WTC11 (cell line): ENCODE results near the gene C2CD2. TPM values are rescaled to one million over a fixed set of nuclear protein-coding genes. Genes with fewer than 3 reads are reported as not detected.

ENCODE experiments used
- ATAC-seq: fragments of 200-7000 bp; cut with Tn5 transposase; 2 replicates; pipeline ENCODE4 v1.10.0; 2021; ENCODE audit warnings: mild to moderate bottlenecking, moderate library complexity
- CTCF ChIA-PET: fragments of 300-600 bp; sonication (Branson Sonifier 250); formaldehyde crosslinking; loops from one replicate; lab custom pipeline; 2021; ENCODE audit warnings: antibody characterized with exemption; lab: Charles Lee
- POLR2A ChIA-PET: fragments of 350-600 bp; sonication (Branson Sonifier 250); formaldehyde crosslinking; loops from one replicate; lab custom pipeline; 2021; ENCODE audit warnings: antibody characterized with exemption; lab: Charles Lee
- DNase-seq: peaks from one replicate; pipeline ENCODE4 v3.0.0; 2021; ENCODE audit warnings: low spot score
- H3K27ac Mint-ChIP-seq: 2 replicates; pipeline ENCODE4 v1.8.0; 2021; ENCODE audit warnings: mixed read lengths
- H3K27me3 Mint-ChIP-seq: 2 replicates; pipeline ENCODE4 v1.8.0; 2021; ENCODE audit warnings: low read depth, mild to moderate bottlenecking, moderate library complexity, mixed read lengths
- H3K36me3 Mint-ChIP-seq: 2 replicates; pipeline ENCODE4 v1.8.0; 2021; ENCODE audit warnings: mixed read lengths
- H3K4me1 Mint-ChIP-seq: 2 replicates; pipeline ENCODE4 v1.8.0; 2022; ENCODE audit warnings: mixed read lengths
- H3K4me3 Mint-ChIP-seq: 2 replicates; pipeline ENCODE4 v1.8.0; 2021; ENCODE audit warnings: mild to moderate bottlenecking, moderate library complexity, mixed read lengths
- H3K9me3 Mint-ChIP-seq: 2 replicates; pipeline ENCODE4 v1.8.0; 2021; ENCODE audit warnings: mixed read lengths
- CBFB ChIP-seq: sonication (generic); formaldehyde crosslinking; IDR thresholded peaks from 2 replicates; pipeline ENCODE4 v1.8.1; 2022; ENCODE audit warnings: mild to moderate bottlenecking, low read depth, missing genetic modification reagents
- CREM ChIP-seq: sonication (generic); formaldehyde crosslinking; IDR thresholded peaks from 2 replicates; pipeline ENCODE4 v1.8.1; 2022; ENCODE audit warnings: mild to moderate bottlenecking, missing genetic modification reagents, moderate library complexity
- FOXK1 ChIP-seq: sonication (generic); formaldehyde crosslinking; IDR thresholded peaks from 2 replicates; pipeline ENCODE4 v1.8.0; 2022; ENCODE audit warnings: mild to moderate bottlenecking, moderate library complexity, missing genetic modification reagents
- JAZF1 ChIP-seq: fragments of 250-450 bp; sonication (Bioruptor Pico); IDR thresholded peaks from 2 replicates; pipeline ENCODE4 v1.9.0; 2021; ENCODE audit warnings: moderate library complexity, mild to moderate bottlenecking, inconsistent platforms
- KAT7 ChIP-seq: sonication (generic); formaldehyde crosslinking; IDR thresholded peaks from 2 replicates; pipeline ENCODE4 v1.8.1; 2023; ENCODE audit warnings: missing genetic modification reagents, mild to moderate bottlenecking, borderline replicate concordance
- NFYB ChIP-seq: sonication (generic); formaldehyde crosslinking; conservative IDR thresholded peaks from 2 replicates; pipeline ENCODE4 v1.8.0; 2022; ENCODE audit warnings: low read depth, missing genetic modification reagents
- PRRX2 ChIP-seq: fragments of 250-450 bp; sonication (Bioruptor Pico); IDR thresholded peaks from 2 replicates; pipeline ENCODE4 v1.8.0; 2021; ENCODE audit warnings: mild to moderate bottlenecking
- SMAD4 ChIP-seq: sonication (generic); formaldehyde crosslinking; IDR thresholded peaks from 2 replicates; pipeline ENCODE4 v1.8.0; 2022; ENCODE audit warnings: mild to moderate bottlenecking, missing genetic modification reagents
- TCF7 ChIP-seq: sonication (generic); formaldehyde crosslinking; IDR thresholded peaks from 2 replicates; pipeline ENCODE4 v1.8.0; 2022; ENCODE audit warnings: mild to moderate bottlenecking, low read depth, missing genetic modification reagents, moderate library complexity
- ZNF121 ChIP-seq: sonication (generic); formaldehyde crosslinking; IDR thresholded peaks from 2 replicates; pipeline ENCODE4 v1.8.0; 2023; ENCODE audit warnings: missing genetic modification reagents
- ZNF317 ChIP-seq: sonication (generic); formaldehyde crosslinking; IDR thresholded peaks from 2 replicates; pipeline ENCODE4 v1.8.1; 2023; ENCODE audit warnings: low read depth, mild to moderate bottlenecking, moderate library complexity, missing genetic modification reagents, borderline replicate concordance
- ZNF396 ChIP-seq: fragments of 250-450 bp; sonication (Bioruptor Pico); IDR thresholded peaks from 2 replicates; pipeline ENCODE4 v1.8.0; 2021; ENCODE audit warnings: mild to moderate bottlenecking, moderate library complexity, borderline replicate concordance
- total RNA-seq: library from RNA; stranded (reverse); gene quantifications from 3 replicates; pipeline ENCODE4 v1.2.3, GENCODE V29; 2021
- TF ChIP-seq, protein P1 (sequence below): sonication (generic); formaldehyde crosslinking; IDR thresholded peaks from 2 replicates; pipeline ENCODE4 v1.8.1; 2023; ENCODE audit warnings: mild to moderate bottlenecking, missing genetic modification reagents
- TF ChIP-seq, protein P2 (sequence below): fragments of 250-450 bp; sonication (Bioruptor Pico); IDR thresholded peaks from 2 replicates; pipeline ENCODE4 v1.9.0; 2021; ENCODE audit warnings: mild to moderate bottlenecking
- TF ChIP-seq, protein P3 (sequence below): sonication (generic); formaldehyde crosslinking; IDR thresholded peaks from 2 replicates; pipeline ENCODE4 v1.8.0; 2023; ENCODE audit warnings: mild to moderate bottlenecking, missing genetic modification reagents
- TF ChIP-seq, protein P4 (sequence below): sonication (generic); formaldehyde crosslinking; IDR thresholded peaks from 2 replicates; pipeline ENCODE4 v1.8.1; 2022; ENCODE audit warnings: low read depth, missing genetic modification reagents, borderline replicate concordance
- TF ChIP-seq, protein P5 (sequence below): sonication (generic); formaldehyde crosslinking; IDR thresholded peaks from 2 replicates; pipeline ENCODE4 v1.8.1; 2023; ENCODE audit warnings: mild to moderate bottlenecking, missing genetic modification reagents, moderate library complexity
- TF ChIP-seq, protein P6 (sequence below): sonication (generic); formaldehyde crosslinking; IDR thresholded peaks from 2 replicates; pipeline ENCODE4 v1.8.0; 2022; ENCODE audit warnings: mild to moderate bottlenecking, missing genetic modification reagents
- TF ChIP-seq, protein P7 (sequence below): sonication (generic); formaldehyde crosslinking; IDR thresholded peaks from 2 replicates; pipeline ENCODE4 v1.8.0; 2022; ENCODE audit warnings: missing genetic modification reagents
- TF ChIP-seq, protein P8 (sequence below): sonication (generic); formaldehyde crosslinking; IDR thresholded peaks from 2 replicates; pipeline ENCODE4 v1.8.1; 2023; ENCODE audit warnings: mild to moderate bottlenecking, missing genetic modification reagents

The C2CD2 gene
- total RNA-seq, 1 experiment from 2014 or later, result 11.2 TPM

DNA sequence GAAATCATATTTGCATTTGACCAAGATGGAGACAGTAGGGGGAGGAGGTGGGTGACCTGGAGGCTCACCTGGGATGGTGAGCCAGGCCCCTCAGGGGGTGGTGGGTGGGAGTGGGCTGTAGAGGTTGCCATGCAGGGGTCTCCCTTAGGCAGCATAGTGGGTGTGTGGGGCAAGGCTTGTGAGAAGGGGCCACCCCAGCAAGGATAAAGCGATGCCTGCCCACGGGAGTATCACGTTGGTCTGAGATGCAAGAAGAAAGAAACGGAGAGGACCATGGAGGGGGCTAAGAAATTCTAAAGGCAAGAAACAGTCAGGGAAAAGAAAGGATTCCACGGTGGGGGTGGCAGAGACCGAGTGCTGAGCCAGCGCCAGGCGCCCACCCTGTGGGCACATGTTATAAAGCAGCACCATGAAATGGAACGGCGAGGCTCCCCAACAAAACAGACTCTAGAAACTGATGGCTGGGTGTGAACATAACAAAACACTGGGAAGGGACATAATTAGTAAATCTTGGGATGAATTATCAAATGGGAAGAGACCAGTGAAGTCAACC, 11.7 kb upstream of the C2CD2 start:
- Mint-ChIP-seq H3K4me3 (no peak overlapping the region), H3K9me3 (no peaks in the 10 kb centered on the region), H3K27me3 (no peaks in the 10 kb centered on the region), H3K4me1 (peaks cover 32% of the 10 kb centered on the region), H3K27ac (no peak overlapping the region), H3K36me3 (no peaks in the 10 kb centered on the region)
- no peak for DNase-seq
- TF ChIP-seq ZNF317 (CRISPR knock-in tag) (no peak), PRRX2 (no peak), CREM (CRISPR knock-in tag) (no peak), CBFB (CRISPR knock-in tag) (no peak), ZNF396 (CRISPR knock-in tag) (no peak), KAT7 (CRISPR knock-in tag) (no peak), TCF7 (no peak)
- TF ChIP-seq, protein P1, sequence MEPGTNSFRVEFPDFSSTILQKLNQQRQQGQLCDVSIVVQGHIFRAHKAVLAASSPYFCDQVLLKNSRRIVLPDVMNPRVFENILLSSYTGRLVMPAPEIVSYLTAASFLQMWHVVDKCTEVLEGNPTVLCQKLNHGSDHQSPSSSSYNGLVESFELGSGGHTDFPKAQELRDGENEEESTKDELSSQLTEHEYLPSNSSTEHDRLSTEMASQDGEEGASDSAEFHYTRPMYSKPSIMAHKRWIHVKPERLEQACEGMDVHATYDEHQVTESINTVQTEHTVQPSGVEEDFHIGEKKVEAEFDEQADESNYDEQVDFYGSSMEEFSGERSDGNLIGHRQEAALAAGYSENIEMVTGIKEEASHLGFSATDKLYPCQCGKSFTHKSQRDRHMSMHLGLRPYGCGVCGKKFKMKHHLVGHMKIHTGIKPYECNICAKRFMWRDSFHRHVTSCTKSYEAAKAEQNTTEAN (CRISPR knock-in tag), result no peak
- TF ChIP-seq, protein P2, sequence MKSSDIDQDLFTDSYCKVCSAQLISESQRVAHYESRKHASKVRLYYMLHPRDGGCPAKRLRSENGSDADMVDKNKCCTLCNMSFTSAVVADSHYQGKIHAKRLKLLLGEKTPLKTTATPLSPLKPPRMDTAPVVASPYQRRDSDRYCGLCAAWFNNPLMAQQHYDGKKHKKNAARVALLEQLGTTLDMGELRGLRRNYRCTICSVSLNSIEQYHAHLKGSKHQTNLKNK (CRISPR knock-in tag), result no peak
- TF ChIP-seq, protein P3, sequence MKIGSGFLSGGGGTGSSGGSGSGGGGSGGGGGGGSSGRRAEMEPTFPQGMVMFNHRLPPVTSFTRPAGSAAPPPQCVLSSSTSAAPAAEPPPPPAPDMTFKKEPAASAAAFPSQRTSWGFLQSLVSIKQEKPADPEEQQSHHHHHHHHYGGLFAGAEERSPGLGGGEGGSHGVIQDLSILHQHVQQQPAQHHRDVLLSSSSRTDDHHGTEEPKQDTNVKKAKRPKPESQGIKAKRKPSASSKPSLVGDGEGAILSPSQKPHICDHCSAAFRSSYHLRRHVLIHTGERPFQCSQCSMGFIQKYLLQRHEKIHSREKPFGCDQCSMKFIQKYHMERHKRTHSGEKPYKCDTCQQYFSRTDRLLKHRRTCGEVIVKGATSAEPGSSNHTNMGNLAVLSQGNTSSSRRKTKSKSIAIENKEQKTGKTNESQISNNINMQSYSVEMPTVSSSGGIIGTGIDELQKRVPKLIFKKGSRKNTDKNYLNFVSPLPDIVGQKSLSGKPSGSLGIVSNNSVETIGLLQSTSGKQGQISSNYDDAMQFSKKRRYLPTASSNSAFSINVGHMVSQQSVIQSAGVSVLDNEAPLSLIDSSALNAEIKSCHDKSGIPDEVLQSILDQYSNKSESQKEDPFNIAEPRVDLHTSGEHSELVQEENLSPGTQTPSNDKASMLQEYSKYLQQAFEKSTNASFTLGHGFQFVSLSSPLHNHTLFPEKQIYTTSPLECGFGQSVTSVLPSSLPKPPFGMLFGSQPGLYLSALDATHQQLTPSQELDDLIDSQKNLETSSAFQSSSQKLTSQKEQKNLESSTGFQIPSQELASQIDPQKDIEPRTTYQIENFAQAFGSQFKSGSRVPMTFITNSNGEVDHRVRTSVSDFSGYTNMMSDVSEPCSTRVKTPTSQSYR (CRISPR knock-in tag), result no peak
- TF ChIP-seq, protein P4, sequence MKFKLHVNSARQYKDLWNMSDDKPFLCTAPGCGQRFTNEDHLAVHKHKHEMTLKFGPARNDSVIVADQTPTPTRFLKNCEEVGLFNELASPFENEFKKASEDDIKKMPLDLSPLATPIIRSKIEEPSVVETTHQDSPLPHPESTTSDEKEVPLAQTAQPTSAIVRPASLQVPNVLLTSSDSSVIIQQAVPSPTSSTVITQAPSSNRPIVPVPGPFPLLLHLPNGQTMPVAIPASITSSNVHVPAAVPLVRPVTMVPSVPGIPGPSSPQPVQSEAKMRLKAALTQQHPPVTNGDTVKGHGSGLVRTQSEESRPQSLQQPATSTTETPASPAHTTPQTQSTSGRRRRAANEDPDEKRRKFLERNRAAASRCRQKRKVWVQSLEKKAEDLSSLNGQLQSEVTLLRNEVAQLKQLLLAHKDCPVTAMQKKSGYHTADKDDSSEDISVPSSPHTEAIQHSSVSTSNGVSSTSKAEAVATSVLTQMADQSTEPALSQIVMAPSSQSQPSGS (CRISPR knock-in tag), result no peak
- TF ChIP-seq, protein P5, sequence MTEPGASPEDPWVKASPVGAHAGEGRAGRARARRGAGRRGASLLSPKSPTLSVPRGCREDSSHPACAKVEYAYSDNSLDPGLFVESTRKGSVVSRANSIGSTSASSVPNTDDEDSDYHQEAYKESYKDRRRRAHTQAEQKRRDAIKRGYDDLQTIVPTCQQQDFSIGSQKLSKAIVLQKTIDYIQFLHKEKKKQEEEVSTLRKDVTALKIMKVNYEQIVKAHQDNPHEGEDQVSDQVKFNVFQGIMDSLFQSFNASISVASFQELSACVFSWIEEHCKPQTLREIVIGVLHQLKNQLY, result no peak
- TF ChIP-seq, protein P6, sequence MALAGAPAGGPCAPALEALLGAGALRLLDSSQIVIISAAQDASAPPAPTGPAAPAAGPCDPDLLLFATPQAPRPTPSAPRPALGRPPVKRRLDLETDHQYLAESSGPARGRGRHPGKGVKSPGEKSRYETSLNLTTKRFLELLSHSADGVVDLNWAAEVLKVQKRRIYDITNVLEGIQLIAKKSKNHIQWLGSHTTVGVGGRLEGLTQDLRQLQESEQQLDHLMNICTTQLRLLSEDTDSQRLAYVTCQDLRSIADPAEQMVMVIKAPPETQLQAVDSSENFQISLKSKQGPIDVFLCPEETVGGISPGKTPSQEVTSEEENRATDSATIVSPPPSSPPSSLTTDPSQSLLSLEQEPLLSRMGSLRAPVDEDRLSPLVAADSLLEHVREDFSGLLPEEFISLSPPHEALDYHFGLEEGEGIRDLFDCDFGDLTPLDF (CRISPR knock-in tag), result no peak
- ChIA-PET CTCF (no interaction called here), POLR2A (no interaction called here)
- ATAC-seq, result no peak

DNA sequence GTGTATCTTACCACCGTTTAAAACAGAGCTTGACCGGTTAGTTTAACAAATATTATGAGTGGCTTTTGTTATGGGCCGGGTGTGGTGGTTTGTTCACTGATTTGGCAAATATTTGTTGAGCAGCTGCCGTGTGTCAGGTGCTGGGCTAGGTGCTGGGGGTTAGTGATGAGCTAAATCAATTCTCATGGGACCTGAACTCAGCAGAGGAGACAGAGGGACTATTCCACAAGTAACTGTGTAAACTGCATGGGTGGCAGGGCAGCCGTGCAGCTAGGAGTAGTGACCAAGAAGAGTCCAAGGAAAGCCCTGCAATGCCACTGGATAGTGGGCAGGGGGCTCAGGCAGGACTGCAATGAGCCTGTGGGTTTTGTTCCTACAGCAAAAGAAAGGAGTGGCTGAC, 11.2 kb upstream of the C2CD2 start:
- TF ChIP-seq, protein P4 (CRISPR knock-in tag), result no peak
- no peak for TF ChIP-seq NFYB
- TF ChIP-seq, protein P7, sequence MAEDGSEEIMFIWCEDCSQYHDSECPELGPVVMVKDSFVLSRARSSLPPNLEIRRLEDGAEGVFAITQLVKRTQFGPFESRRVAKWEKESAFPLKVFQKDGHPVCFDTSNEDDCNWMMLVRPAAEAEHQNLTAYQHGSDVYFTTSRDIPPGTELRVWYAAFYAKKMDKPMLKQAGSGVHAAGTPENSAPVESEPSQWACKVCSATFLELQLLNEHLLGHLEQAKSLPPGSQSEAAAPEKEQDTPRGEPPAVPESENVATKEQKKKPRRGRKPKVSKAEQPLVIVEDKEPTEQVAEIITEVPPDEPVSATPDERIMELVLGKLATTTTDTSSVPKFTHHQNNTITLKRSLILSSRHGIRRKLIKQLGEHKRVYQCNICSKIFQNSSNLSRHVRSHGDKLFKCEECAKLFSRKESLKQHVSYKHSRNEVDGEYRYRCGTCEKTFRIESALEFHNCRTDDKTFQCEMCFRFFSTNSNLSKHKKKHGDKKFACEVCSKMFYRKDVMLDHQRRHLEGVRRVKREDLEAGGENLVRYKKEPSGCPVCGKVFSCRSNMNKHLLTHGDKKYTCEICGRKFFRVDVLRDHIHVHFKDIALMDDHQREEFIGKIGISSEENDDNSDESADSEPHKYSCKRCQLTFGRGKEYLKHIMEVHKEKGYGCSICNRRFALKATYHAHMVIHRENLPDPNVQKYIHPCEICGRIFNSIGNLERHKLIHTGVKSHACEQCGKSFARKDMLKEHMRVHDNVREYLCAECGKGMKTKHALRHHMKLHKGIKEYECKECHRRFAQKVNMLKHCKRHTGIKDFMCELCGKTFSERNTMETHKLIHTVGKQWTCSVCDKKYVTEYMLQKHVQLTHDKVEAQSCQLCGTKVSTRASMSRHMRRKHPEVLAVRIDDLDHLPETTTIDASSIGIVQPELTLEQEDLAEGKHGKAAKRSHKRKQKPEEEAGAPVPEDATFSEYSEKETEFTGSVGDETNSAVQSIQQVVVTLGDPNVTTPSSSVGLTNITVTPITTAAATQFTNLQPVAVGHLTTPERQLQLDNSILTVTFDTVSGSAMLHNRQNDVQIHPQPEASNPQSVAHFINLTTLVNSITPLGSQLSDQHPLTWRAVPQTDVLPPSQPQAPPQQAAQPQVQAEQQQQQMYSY (CRISPR knock-in tag), result no peak
- TF ChIP-seq FOXK1 (CRISPR knock-in tag), result no peak
- TF ChIP-seq, protein P8, sequence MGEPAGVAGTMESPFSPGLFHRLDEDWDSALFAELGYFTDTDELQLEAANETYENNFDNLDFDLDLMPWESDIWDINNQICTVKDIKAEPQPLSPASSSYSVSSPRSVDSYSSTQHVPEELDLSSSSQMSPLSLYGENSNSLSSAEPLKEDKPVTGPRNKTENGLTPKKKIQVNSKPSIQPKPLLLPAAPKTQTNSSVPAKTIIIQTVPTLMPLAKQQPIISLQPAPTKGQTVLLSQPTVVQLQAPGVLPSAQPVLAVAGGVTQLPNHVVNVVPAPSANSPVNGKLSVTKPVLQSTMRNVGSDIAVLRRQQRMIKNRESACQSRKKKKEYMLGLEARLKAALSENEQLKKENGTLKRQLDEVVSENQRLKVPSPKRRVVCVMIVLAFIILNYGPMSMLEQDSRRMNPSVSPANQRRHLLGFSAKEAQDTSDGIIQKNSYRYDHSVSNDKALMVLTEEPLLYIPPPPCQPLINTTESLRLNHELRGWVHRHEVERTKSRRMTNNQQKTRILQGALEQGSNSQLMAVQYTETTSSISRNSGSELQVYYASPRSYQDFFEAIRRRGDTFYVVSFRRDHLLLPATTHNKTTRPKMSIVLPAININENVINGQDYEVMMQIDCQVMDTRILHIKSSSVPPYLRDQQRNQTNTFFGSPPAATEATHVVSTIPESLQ (CRISPR knock-in tag), result no peak
- TF ChIP-seq SMAD4 (CRISPR knock-in tag), result no peak
- TF ChIP-seq ZNF121 (CRISPR knock-in tag), result no peak
- TF ChIP-seq JAZF1 (CRISPR knock-in tag), result no peak
- Mint-ChIP-seq H3K9me3 (no peaks in the 10 kb centered on the region), H3K4me3 (no peak overlapping the region), H3K4me1 (peaks cover 34% of the 10 kb centered on the region), H3K27me3 (no peaks in the 10 kb centered on the region), H3K27ac (no peak overlapping the region), H3K36me3 (no peaks in the 10 kb centered on the region)
- CTCF ChIA-PET, result no interaction called here
- no peak for ATAC-seq
- POLR2A ChIA-PET, result no interaction called here
- no peak for DNase-seq
